A549 (cell line): ENCODE measurements around the gene CACNA1D.

Experiments
- NFE2L2 ChIP-seq: fragments of 150-350 bp; conservative IDR thresholded peaks from 2 replicates; pipeline ENCODE4 v1.6.1; 2014; ENCODE audit warnings: low read length
- TF ChIP-seq, protein P1 (sequence below): fragments of >200 bp; sonication (Bioruptor Twin); formaldehyde crosslinking; IDR thresholded peaks from 3 replicates; pipeline ENCODE4 v1.5.1; 2016

DNA sequence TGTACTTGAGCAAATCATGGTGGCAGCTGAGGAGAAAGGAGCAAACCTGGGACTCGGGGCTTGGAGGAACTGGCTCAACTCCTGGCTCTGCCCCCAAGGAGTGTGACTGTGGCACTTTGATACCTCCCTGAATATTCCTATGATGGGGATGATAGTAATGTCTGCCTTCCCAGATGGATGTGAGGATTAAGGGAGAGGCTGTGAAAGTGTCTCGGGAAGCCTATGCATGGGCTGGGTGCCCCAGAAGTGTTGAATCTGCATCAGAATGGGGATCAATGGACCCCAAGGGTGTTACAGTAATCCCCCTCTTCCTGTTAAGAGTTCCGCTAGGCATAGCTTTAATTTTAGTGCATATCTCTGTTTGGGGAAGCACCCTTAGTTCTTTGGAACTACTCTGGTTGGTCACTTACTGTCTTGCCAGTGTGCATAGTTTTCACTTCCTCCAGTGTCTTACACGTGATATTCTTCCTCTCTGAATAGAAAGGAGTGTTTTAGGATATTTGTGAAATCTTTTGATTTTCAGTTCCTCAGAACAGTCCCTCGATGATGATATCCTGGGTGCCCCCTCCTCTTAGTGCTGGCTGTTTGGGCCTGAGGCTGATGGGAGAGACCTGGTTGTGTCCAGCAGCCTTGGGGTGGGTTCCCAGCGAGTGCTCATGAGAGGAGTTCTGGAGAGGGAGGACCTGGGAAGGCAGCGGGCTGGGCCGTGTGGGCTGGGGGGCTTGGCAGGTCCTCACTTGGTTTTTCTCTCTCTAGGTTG is 254.3 kb downstream of the CACNA1D start:
- TF ChIP-seq, protein P1, sequence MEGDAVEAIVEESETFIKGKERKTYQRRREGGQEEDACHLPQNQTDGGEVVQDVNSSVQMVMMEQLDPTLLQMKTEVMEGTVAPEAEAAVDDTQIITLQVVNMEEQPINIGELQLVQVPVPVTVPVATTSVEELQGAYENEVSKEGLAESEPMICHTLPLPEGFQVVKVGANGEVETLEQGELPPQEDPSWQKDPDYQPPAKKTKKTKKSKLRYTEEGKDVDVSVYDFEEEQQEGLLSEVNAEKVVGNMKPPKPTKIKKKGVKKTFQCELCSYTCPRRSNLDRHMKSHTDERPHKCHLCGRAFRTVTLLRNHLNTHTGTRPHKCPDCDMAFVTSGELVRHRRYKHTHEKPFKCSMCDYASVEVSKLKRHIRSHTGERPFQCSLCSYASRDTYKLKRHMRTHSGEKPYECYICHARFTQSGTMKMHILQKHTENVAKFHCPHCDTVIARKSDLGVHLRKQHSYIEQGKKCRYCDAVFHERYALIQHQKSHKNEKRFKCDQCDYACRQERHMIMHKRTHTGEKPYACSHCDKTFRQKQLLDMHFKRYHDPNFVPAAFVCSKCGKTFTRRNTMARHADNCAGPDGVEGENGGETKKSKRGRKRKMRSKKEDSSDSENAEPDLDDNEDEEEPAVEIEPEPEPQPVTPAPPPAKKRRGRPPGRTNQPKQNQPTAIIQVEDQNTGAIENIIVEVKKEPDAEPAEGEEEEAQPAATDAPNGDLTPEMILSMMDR = no peak
- no peak for TF ChIP-seq NFE2L2
